Peyer's patch (tissue), 4 donors: ENCODE data around the gene RAD9B.

Experiments
- POLR2A ChIP-seq, 2 donors: fragments of 450-650 bp; IDR thresholded peaks; one replicate each; pipeline ENCODE4 v1.5.1; 2017; ENCODE audit warnings: antibody characterized with exemption in 2 of 2, mild to moderate bottlenecking in 2 of 2, moderate library complexity in 2 of 2
- TF ChIP-seq, protein P1 (sequence below), 6 experiments: fragments of 450-650 bp in 4 of 6; fragments of 200-600 bp in 2 of 6; sonication (generic) in 1 of 6; IDR thresholded peaks; one replicate each; pipeline ENCODE4 v1.5.1; 2017 to 2019; ENCODE audit warnings: antibody characterized with exemption in 6 of 6, mild to moderate bottlenecking in 3 of 6, moderate library complexity in 1 of 6

GRCh38 chr12:110501399-110501751, 756 bp upstream of the RAD9B start:
- TF ChIP-seq, protein P1, sequence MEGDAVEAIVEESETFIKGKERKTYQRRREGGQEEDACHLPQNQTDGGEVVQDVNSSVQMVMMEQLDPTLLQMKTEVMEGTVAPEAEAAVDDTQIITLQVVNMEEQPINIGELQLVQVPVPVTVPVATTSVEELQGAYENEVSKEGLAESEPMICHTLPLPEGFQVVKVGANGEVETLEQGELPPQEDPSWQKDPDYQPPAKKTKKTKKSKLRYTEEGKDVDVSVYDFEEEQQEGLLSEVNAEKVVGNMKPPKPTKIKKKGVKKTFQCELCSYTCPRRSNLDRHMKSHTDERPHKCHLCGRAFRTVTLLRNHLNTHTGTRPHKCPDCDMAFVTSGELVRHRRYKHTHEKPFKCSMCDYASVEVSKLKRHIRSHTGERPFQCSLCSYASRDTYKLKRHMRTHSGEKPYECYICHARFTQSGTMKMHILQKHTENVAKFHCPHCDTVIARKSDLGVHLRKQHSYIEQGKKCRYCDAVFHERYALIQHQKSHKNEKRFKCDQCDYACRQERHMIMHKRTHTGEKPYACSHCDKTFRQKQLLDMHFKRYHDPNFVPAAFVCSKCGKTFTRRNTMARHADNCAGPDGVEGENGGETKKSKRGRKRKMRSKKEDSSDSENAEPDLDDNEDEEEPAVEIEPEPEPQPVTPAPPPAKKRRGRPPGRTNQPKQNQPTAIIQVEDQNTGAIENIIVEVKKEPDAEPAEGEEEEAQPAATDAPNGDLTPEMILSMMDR (IDR thresholded peaks at IDR 0.05) = no peak
- no peak for TF ChIP-seq POLR2A (IDR thresholded peaks at IDR 0.05)
